ENCODE results near the gene C20orf202.

- TF ChIP-seq CTCF (IDR thresholded peaks at IDR 0.05 in 8 of 11, conservative IDR thresholded peaks at IDR 0.05 in 3 of 11): peak in 1 of 11 experiments; percentile 10
- TF ChIP-seq POLR2AphosphoS5 (IDR thresholded peaks at IDR 0.05): peak in 1 of 3 donors; percentile 44
- TF ChIP-seq POLR2A (IDR thresholded peaks at IDR 0.05): no peak
These were observed 18.5 kb upstream of the C20orf202 start, which contains the start of gene TMEM74B for GRCh38 chr20:1184638-1185315.
